ENCODE results near the gene ACVRL1.

DNA sequence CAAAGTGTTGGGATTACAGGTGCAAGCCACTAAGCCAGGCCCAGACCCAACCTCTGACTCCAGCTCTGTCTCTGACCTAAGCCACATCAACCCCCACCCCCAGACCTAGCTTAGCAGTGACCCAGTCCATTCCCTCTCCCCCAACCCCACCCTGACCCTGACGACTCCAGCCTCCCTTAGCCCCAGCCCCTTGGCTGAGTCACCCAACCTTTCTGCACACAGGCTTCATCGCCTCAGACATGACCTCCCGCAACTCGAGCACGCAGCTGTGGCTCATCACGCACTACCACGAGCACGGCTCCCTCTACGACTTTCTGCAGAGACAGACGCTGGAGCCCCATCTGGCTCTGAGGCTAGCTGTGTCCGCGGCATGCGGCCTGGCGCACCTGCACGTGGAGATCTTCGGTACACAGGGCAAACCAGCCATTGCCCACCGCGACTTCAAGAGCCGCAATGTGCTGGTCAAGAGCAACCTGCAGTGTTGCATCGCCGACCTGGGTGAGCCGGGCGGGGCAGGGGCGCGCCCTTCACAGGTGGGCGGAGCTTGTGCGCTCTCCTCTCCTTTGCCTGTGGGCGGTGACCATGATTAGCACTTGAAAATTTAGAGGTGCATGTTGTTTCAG lies 7.8 kb downstream of the ACVRL1 start:
- TF ChIP-seq POLR2A (IDR thresholded peaks at IDR 0.05) (no peak), POLR2AphosphoS5 (IDR thresholded peaks at IDR 0.05) (no peak)

All from suprapubic skin (tissue), 4 donors.